SK-N-SH treated with all-trans-retinoic acid at 6 μM for 48 hours (cell line): ENCODE results near the gene TMC8.
"Not testable (repeated sequence)": the region's sequence is repeated elsewhere in the genome, so short reads cannot be mapped to it uniquely, and the experiment has no call there.

Source experiments
- ARNTL ChIP-seq: fragments of 450-650 bp; formaldehyde crosslinking; IDR thresholded peaks from 2 replicates; pipeline ENCODE4 v1.5.0; 2020; ENCODE audit warnings: low read depth, mild to moderate bottlenecking, moderate library complexity, borderline replicate concordance
- BACH2 ChIP-seq: fragments of 250-450 bp; sonication (Bioruptor Pico); IDR thresholded peaks from 2 replicates; pipeline ENCODE4 v1.9.0; 2021; ENCODE audit warnings: mild to moderate bottlenecking, borderline replicate concordance
- GLIS3 ChIP-seq: fragments of 250-450 bp; sonication (Bioruptor Pico); IDR thresholded peaks from 2 replicates; pipeline ENCODE4 v1.5.0; 2020; ENCODE audit warnings: mild to moderate bottlenecking, moderate library complexity
- POU6F1 ChIP-seq: fragments of 250-450 bp; sonication (Bioruptor Pico); IDR thresholded peaks from 2 replicates; pipeline ENCODE4 v1.8.0; 2021; ENCODE audit warnings: low read depth, mild to moderate bottlenecking, moderate library complexity, borderline replicate concordance
- PPARA ChIP-seq: fragments of 250-450 bp; sonication (Bioruptor Pico); IDR thresholded peaks from 2 replicates; pipeline ENCODE4 v1.5.0; 2020; ENCODE audit warnings: mild to moderate bottlenecking, borderline replicate concordance
- SNAI2 ChIP-seq: fragments of 250-450 bp; sonication (Bioruptor Pico); IDR thresholded peaks from 2 replicates; pipeline ENCODE4 v1.5.0; 2020; ENCODE audit warnings: mild to moderate bottlenecking, moderate library complexity
- TOX ChIP-seq: fragments of 250-450 bp; sonication (Bioruptor Pico); IDR thresholded peaks from 2 replicates; pipeline ENCODE4 v1.8.0; 2021; ENCODE audit warnings: mild to moderate bottlenecking, moderate library complexity, borderline replicate concordance
- ZC3H10 ChIP-seq: fragments of 250-450 bp; sonication (Bioruptor Pico); IDR thresholded peaks from 2 replicates; pipeline ENCODE4 v1.5.1; 2021; ENCODE audit warnings: mild to moderate bottlenecking, moderate library complexity
- ZFP3 ChIP-seq: fragments of 250-450 bp; sonication (Bioruptor Pico); IDR thresholded peaks from 2 replicates; pipeline ENCODE4 v1.5.0; 2020; ENCODE audit warnings: mild to moderate bottlenecking, moderate library complexity
- ZNF8 ChIP-seq: fragments of 450-650 bp; formaldehyde crosslinking; IDR thresholded peaks from 2 replicates; pipeline ENCODE4 v1.5.0; 2020; ENCODE audit warnings: mild to moderate bottlenecking, moderate library complexity
- TF ChIP-seq, protein P1 (sequence below): fragments of 250-450 bp; sonication (Bioruptor Pico); IDR thresholded peaks from 2 replicates; pipeline ENCODE4 v1.5.1; 2020; ENCODE audit warnings: low read depth, mild to moderate bottlenecking, moderate library complexity

DNA sequence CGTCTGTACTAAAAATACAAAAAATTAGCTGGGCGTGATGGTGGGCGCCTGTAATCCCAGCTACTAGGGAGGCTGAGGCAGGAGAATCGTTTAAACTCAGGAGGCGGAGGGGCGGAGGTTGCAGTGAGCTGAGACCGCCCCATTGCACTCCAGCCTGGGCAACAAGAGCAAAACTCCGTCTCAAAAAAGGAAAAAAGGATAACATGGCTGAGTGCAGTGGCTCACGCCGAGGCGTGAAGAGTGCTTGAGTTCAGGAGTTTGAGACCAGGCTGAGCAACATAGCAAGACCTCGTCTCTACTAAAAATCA is 9.2 kb downstream of the TMC8 start:
- TF ChIP-seq BACH2; SNAI2; ARNTL; GLIS3 (CRISPR knock-in tag); ZFP3 (CRISPR knock-in tag); PPARA (CRISPR knock-in tag); TOX; ZNF8; POU6F1 (CRISPR knock-in tag); ZC3H10 (CRISPR knock-in tag): not testable (repeated sequence)
- TF ChIP-seq, protein P1, sequence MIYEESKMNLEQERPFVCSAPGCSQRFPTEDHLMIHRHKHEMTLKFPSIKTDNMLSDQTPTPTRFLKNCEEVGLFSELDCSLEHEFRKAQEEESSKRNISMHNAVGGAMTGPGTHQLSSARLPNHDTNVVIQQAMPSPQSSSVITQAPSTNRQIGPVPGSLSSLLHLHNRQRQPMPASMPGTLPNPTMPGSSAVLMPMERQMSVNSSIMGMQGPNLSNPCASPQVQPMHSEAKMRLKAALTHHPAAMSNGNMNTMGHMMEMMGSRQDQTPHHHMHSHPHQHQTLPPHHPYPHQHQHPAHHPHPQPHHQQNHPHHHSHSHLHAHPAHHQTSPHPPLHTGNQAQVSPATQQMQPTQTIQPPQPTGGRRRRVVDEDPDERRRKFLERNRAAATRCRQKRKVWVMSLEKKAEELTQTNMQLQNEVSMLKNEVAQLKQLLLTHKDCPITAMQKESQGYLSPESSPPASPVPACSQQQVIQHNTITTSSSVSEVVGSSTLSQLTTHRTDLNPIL (CRISPR knock-in tag), result not testable (repeated sequence)
